Esophagus squamous epithelium (tissue), 4 donors: ENCODE data around the gene TUBA3E.

Source experiments
- POLR2A ChIP-seq, 4 donors: fragments of 450-650 bp; IDR thresholded peaks; one replicate each; pipeline ENCODE4 v1.6.1; 2017; ENCODE audit warnings: antibody characterized with exemption in 4 of 4, mild to moderate bottlenecking in 4 of 4, moderate library complexity in 3 of 4
- TF ChIP-seq, protein P1 (sequence below), 6 experiments: fragments of 450-650 bp in 4 of 6; fragments of 200-600 bp in 2 of 6; sonication (generic) in 2 of 6; IDR thresholded peaks; one replicate each; pipeline ENCODE4 v1.5.1; 2016 to 2019; ENCODE audit warnings: antibody characterized with exemption in 6 of 6, mild to moderate bottlenecking in 4 of 6, moderate library complexity in 4 of 6

DNA sequence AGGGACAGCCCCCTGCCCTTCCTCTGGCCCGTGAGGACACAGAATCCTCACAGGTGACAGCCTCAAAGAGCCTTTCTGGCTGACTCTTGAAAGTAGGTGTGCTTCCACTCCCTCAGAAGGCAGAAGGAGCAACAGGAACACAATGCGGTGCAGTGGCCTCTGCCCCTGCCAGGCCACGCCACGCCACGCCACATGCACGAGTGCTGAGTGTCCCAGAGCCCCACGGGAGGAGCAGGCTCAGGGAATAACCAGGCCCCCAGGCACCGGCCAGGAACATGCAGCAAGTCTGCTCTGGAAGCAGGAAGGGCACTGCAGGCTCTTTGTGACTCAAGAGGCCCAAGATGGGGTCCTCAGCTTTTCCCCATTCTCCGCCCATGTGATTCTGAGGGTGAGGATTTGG is 35.3 kb downstream of the TUBA3E start:
- TF ChIP-seq, protein P1, sequence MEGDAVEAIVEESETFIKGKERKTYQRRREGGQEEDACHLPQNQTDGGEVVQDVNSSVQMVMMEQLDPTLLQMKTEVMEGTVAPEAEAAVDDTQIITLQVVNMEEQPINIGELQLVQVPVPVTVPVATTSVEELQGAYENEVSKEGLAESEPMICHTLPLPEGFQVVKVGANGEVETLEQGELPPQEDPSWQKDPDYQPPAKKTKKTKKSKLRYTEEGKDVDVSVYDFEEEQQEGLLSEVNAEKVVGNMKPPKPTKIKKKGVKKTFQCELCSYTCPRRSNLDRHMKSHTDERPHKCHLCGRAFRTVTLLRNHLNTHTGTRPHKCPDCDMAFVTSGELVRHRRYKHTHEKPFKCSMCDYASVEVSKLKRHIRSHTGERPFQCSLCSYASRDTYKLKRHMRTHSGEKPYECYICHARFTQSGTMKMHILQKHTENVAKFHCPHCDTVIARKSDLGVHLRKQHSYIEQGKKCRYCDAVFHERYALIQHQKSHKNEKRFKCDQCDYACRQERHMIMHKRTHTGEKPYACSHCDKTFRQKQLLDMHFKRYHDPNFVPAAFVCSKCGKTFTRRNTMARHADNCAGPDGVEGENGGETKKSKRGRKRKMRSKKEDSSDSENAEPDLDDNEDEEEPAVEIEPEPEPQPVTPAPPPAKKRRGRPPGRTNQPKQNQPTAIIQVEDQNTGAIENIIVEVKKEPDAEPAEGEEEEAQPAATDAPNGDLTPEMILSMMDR (IDR thresholded peaks at IDR 0.05): no peak
- TF ChIP-seq POLR2A (IDR thresholded peaks at IDR 0.05): no peak
